SK-N-SH treated with all-trans-retinoic acid at 6 μM for 48 hours (cell line): ENCODE data around the gene ALDH3A1.

Source experiments
- ATAC-seq: fragments of 200-7000 bp; cut with Tn5 transposase; 3 replicates; pipeline ENCODE4 v1.9.1; 2020; ENCODE audit warnings: mild to moderate bottlenecking, moderate library complexity
- ARNTL ChIP-seq: fragments of 450-650 bp; formaldehyde crosslinking; IDR thresholded peaks from 2 replicates; pipeline ENCODE4 v1.5.0; 2020; ENCODE audit warnings: low read depth, mild to moderate bottlenecking, moderate library complexity, borderline replicate concordance
- BACH2 ChIP-seq: fragments of 250-450 bp; sonication (Bioruptor Pico); IDR thresholded peaks from 2 replicates; pipeline ENCODE4 v1.9.0; 2021; ENCODE audit warnings: mild to moderate bottlenecking, borderline replicate concordance
- CSDC2 ChIP-seq: fragments of 250-450 bp; sonication (Bioruptor Pico); IDR thresholded peaks from 2 replicates; pipeline ENCODE4 v1.5.0; 2020; ENCODE audit warnings: mild to moderate bottlenecking, moderate library complexity
- ESRRG ChIP-seq: fragments of 250-450 bp; sonication (Bioruptor Pico); IDR thresholded peaks from 2 replicates; pipeline ENCODE4 v1.6.1; 2021; ENCODE audit warnings: mild to moderate bottlenecking
- ISL1 ChIP-seq: fragments of 250-450 bp; sonication (Bioruptor Pico); IDR thresholded peaks from 2 replicates; pipeline ENCODE4 v2.1.2; 2022; ENCODE audit warnings: mild to moderate bottlenecking, moderate library complexity
- OSR1 ChIP-seq: fragments of 250-450 bp; sonication (Bioruptor Pico); IDR thresholded peaks from 2 replicates; pipeline ENCODE4 v1.8.0; 2022; ENCODE audit warnings: moderate library complexity, mild to moderate bottlenecking, inconsistent platforms
- PPARA ChIP-seq: fragments of 250-450 bp; sonication (Bioruptor Pico); IDR thresholded peaks from 2 replicates; pipeline ENCODE4 v1.5.0; 2020; ENCODE audit warnings: mild to moderate bottlenecking, borderline replicate concordance
- RARB ChIP-seq: fragments of 250-450 bp; sonication (Bioruptor Pico); IDR thresholded peaks from 2 replicates; pipeline ENCODE4 v1.8.0; 2021; ENCODE audit warnings: mild to moderate bottlenecking, moderate library complexity
- ZC3H10 ChIP-seq: fragments of 250-450 bp; sonication (Bioruptor Pico); IDR thresholded peaks from 2 replicates; pipeline ENCODE4 v1.5.1; 2021; ENCODE audit warnings: mild to moderate bottlenecking, moderate library complexity
- ZFP3 ChIP-seq: fragments of 250-450 bp; sonication (Bioruptor Pico); IDR thresholded peaks from 2 replicates; pipeline ENCODE4 v1.5.0; 2020; ENCODE audit warnings: mild to moderate bottlenecking, moderate library complexity
- ZFP30 ChIP-seq: fragments of 450-650 bp; formaldehyde crosslinking; IDR thresholded peaks from 2 replicates; pipeline ENCODE4 v1.5.0; 2022; ENCODE audit warnings: mild to moderate bottlenecking, moderate library complexity
- ZNF565 ChIP-seq: fragments of 450-650 bp; formaldehyde crosslinking; conservative IDR thresholded peaks from 2 replicates; pipeline ENCODE4 v1.5.0; 2020; ENCODE audit warnings: low read depth, mild to moderate bottlenecking, moderate library complexity
- ZNF70 ChIP-seq: fragments of 450-650 bp; formaldehyde crosslinking; IDR thresholded peaks from 2 replicates; pipeline ENCODE4 v1.5.0; 2020; ENCODE audit warnings: mild to moderate bottlenecking, moderate library complexity
- ZNF8 ChIP-seq: fragments of 450-650 bp; formaldehyde crosslinking; IDR thresholded peaks from 2 replicates; pipeline ENCODE4 v1.5.0; 2020; ENCODE audit warnings: mild to moderate bottlenecking, moderate library complexity
- TF ChIP-seq, protein P1 (sequence below): fragments of 250-450 bp; sonication (Bioruptor Pico); IDR thresholded peaks from 2 replicates; pipeline ENCODE4 v1.5.1; 2020; ENCODE audit warnings: low read depth, mild to moderate bottlenecking, moderate library complexity
- TF ChIP-seq, protein P2 (sequence below): fragments of 250-450 bp; sonication (Bioruptor Pico); IDR thresholded peaks from 2 replicates; pipeline ENCODE4 v1.5.1; 2021; ENCODE audit warnings: mild to moderate bottlenecking, moderate library complexity
- TF ChIP-seq, protein P3 (sequence below): fragments of 250-450 bp; sonication (Bioruptor Pico); IDR thresholded peaks from 2 replicates; pipeline ENCODE4 v1.5.0; 2020; ENCODE audit warnings: mild to moderate bottlenecking, moderate library complexity
- TF ChIP-seq, protein P4 (sequence below): fragments of 250-450 bp; sonication (Bioruptor Pico); IDR thresholded peaks from 2 replicates; pipeline ENCODE4 v1.8.0; 2020; ENCODE audit warnings: mild to moderate bottlenecking, moderate library complexity, borderline replicate concordance
- TF ChIP-seq, protein P5 (sequence below): fragments of 250-450 bp; sonication (Bioruptor Pico); IDR thresholded peaks from 2 replicates; pipeline ENCODE4 v1.8.0; 2021; ENCODE audit warnings: low read depth, mild to moderate bottlenecking, moderate library complexity, borderline replicate concordance

The ALDH3A1 gene

GRCh38 chr17:19781488-19782458 is 33.7 kb upstream of the ALDH3A1 start:
- TF ChIP-seq CSDC2 (CRISPR knock-in tag) (no peak), OSR1 (CRISPR knock-in tag) (no peak), ESRRG (no peak), ZFP30 (CRISPR knock-in tag) (no peak), ISL1 (no peak), ZC3H10 (no peak), ARNTL (CRISPR knock-in tag) (no peak), RARB (CRISPR knock-in tag) (no peak), ZNF70 (no peak), ZFP3 (CRISPR knock-in tag) (no peak), ZNF565 (CRISPR knock-in tag) (no peak)
- TF ChIP-seq, protein P1, sequence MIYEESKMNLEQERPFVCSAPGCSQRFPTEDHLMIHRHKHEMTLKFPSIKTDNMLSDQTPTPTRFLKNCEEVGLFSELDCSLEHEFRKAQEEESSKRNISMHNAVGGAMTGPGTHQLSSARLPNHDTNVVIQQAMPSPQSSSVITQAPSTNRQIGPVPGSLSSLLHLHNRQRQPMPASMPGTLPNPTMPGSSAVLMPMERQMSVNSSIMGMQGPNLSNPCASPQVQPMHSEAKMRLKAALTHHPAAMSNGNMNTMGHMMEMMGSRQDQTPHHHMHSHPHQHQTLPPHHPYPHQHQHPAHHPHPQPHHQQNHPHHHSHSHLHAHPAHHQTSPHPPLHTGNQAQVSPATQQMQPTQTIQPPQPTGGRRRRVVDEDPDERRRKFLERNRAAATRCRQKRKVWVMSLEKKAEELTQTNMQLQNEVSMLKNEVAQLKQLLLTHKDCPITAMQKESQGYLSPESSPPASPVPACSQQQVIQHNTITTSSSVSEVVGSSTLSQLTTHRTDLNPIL = no peak
- TF ChIP-seq, protein P2, sequence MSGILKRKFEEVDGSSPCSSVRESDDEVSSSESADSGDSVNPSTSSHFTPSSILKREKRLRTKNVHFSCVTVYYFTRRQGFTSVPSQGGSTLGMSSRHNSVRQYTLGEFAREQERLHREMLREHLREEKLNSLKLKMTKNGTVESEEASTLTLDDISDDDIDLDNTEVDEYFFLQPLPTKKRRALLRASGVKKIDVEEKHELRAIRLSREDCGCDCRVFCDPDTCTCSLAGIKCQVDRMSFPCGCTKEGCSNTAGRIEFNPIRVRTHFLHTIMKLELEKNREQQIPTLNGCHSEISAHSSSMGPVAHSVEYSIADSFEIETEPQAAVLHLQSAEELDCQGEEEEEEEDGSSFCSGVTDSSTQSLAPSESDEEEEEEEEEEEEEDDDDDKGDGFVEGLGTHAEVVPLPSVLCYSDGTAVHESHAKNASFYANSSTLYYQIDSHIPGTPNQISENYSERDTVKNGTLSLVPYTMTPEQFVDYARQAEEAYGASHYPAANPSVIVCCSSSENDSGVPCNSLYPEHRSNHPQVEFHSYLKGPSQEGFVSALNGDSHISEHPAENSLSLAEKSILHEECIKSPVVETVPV (CRISPR knock-in tag) = no peak
- TF ChIP-seq, protein P3, sequence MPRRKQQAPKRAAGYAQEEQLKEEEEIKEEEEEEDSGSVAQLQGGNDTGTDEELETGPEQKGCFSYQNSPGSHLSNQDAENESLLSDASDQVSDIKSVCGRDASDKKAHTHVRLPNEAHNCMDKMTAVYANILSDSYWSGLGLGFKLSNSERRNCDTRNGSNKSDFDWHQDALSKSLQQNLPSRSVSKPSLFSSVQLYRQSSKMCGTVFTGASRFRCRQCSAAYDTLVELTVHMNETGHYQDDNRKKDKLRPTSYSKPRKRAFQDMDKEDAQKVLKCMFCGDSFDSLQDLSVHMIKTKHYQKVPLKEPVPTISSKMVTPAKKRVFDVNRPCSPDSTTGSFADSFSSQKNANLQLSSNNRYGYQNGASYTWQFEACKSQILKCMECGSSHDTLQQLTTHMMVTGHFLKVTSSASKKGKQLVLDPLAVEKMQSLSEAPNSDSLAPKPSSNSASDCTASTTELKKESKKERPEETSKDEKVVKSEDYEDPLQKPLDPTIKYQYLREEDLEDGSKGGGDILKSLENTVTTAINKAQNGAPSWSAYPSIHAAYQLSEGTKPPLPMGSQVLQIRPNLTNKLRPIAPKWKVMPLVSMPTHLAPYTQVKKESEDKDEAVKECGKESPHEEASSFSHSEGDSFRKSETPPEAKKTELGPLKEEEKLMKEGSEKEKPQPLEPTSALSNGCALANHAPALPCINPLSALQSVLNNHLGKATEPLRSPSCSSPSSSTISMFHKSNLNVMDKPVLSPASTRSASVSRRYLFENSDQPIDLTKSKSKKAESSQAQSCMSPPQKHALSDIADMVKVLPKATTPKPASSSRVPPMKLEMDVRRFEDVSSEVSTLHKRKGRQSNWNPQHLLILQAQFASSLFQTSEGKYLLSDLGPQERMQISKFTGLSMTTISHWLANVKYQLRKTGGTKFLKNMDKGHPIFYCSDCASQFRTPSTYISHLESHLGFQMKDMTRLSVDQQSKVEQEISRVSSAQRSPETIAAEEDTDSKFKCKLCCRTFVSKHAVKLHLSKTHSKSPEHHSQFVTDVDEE (CRISPR knock-in tag) = no peak
- TF ChIP-seq, all 23 proteins: peak for 0
- ATAC-seq = no peak

DNA sequence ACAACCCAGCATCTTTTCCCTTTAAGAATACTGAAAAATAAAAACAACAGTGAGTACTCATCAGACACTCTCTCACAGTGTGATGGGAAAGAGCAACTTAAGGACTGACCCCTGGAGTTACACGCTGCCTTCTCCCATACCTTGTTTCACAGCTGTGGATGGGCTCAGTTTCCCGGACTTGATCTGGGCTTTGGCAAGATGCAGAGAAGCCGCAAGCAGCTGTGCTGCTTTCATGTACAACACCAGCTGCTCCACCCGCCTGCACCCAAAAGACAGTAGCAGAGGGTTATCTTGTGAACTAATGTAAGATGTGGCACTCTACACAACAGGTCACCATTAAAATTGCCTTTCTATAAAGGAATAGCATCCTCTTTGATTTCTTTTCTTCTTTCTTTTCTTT is 32.7 kb upstream of the ALDH3A1 start:
- no peak for ATAC-seq
- TF ChIP-seq ESRRG (no peak), ZFP30 (CRISPR knock-in tag) (no peak), ZNF8 (CRISPR knock-in tag) (no peak), RARB (CRISPR knock-in tag) (no peak), ZFP3 (CRISPR knock-in tag) (no peak), PPARA (CRISPR knock-in tag) (no peak), OSR1 (CRISPR knock-in tag) (no peak), BACH2 (CRISPR knock-in tag) (no peak), ZNF565 (CRISPR knock-in tag) (no peak), ZC3H10 (no peak)
- TF ChIP-seq, protein P3 (CRISPR knock-in tag) = no peak
- TF ChIP-seq, protein P4, sequence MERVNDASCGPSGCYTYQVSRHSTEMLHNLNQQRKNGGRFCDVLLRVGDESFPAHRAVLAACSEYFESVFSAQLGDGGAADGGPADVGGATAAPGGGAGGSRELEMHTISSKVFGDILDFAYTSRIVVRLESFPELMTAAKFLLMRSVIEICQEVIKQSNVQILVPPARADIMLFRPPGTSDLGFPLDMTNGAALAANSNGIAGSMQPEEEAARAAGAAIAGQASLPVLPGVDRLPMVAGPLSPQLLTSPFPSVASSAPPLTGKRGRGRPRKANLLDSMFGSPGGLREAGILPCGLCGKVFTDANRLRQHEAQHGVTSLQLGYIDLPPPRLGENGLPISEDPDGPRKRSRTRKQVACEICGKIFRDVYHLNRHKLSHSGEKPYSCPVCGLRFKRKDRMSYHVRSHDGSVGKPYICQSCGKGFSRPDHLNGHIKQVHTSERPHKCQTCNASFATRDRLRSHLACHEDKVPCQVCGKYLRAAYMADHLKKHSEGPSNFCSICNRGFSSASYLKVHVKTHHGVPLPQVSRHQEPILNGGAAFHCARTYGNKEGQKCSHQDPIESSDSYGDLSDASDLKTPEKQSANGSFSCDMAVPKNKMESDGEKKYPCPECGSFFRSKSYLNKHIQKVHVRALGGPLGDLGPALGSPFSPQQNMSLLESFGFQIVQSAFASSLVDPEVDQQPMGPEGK (CRISPR knock-in tag) = no peak
- TF ChIP-seq, protein P2 (CRISPR knock-in tag) = no peak
- TF ChIP-seq, protein P5, sequence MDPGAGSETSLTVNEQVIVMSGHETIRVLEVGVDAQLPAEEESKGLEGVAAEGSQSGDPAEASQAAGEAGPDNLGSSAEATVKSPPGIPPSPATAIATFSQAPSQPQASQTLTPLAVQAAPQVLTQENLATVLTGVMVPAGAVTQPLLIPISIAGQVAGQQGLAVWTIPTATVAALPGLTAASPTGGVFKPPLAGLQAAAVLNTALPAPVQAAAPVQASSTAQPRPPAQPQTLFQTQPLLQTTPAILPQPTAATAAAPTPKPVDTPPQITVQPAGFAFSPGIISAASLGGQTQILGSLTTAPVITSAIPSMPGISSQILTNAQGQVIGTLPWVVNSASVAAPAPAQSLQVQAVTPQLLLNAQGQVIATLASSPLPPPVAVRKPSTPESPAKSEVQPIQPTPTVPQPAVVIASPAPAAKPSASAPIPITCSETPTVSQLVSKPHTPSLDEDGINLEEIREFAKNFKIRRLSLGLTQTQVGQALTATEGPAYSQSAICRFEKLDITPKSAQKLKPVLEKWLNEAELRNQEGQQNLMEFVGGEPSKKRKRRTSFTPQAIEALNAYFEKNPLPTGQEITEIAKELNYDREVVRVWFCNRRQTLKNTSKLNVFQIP (CRISPR knock-in tag) = no peak
- TF ChIP-seq, protein P1 = no peak
